Activated CD8-positive, alpha-beta memory T cell treated with anti-CD3 and anti-CD28 coated beads for 36 hours (primary cell): Measurements from ENCODE around the gene ZSCAN25. TPM values are rescaled to one million over a fixed set of nuclear protein-coding genes. Genes with fewer than 3 reads are reported as not detected.

ENCODE experiments used
- CTCF ChIA-PET: fragments of 350-600 bp; sonication (Branson Sonifier 250); formaldehyde crosslinking; loops from one replicate; lab custom pipeline; 2021; ENCODE audit warnings: antibody characterized with exemption; lab: Charles Lee
- POLR2A ChIA-PET: fragments of 350-600 bp; sonication (Branson Sonifier 250); formaldehyde crosslinking; loops from one replicate; lab custom pipeline; 2021; ENCODE audit warnings: antibody characterized with exemption; lab: Charles Lee
- total RNA-seq, 2 experiments: library from RNA; stranded (reverse); gene quantifications; one replicate each; pipeline ENCODE4 v1.2.3, GENCODE V29; 2021

Gene ZSCAN25
- total RNA-seq: 10 to 100 TPM; 24.8 to 27.8 TPM

DNA sequence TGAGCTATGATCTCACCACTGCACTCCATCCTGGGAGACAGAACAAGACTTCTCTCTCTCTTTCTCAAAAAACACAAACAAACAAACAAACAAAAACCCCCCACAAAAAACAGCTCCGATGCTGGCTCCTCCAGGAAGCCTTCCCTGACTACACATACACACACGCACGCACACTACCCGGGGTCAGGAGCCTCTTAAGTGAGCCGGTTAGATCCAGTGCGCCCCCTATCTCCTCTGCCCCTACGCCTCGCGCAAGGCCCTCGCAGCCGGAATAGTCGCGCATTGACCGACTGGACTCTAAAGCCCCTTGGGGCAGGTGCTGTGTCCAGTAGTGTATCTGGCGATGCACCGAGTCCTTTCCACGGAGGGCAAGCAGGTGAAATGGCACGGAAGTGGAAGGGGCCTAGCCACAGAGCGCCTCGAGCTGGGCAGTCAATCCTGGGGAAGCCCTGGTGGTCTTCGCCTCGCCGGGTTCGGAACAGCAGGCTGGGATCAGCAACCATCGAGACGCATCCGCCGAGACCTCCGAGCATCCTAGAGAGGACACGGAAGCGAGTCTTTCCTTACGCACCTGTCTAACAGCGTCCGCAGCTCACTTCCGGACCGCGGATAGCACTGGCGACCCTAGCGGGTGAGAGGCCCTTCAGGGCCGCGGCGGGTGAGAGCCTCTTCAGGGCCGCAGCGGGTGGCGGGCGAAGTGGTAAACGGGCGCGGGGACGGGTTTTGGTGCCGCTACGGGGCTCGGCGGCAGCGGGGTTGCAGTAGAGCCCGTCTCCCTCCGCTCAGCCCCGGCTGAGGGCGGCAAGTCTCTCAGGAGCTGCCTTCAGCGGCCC lies at the start of gene ZSCAN25:
TSS of gene ZSCAN25 (plus strand) at position 588 of the 833 bp plus-strand sequence. CDS start 2,661 bp downstream, outside the sequence.
- POLR2A ChIA-PET: interaction anchor here (0.6 to 1.6 kb wide), 6 partner anchors 8 to 117 kb away, joined by 3 to 7 read pairs (median 5); partner anchors contain the start of genes ZKSCAN5, ZNF394 and ZNF655

DNA sequence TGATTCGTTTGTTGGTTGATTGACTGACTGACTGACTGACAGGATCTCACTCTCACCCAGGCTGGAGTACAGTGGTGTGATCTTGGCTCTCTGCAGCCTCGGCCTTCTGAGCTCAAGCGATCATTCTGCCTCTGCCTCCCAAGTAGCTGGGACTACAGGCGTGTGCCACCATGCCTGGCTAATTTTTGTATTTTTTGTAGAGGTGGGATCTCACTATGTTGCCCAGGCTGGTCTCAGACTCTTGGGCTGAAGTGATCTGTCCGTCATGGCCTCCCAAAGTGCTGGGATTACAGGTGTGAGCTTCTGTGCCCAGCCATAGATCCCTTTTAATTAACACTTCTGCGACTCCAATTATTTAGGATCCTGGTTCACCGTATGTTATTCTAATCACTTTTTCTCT lies 48.0 kb upstream of the ZSCAN25 start:
- ChIA-PET POLR2A (interaction anchor here (0.7 kb wide), 1 partner anchor 243 kb away, joined by 3 read pairs; the partner anchor contains the start of gene ARPC1A), CTCF (interaction anchor here (1.4 kb wide), 1 partner anchor 10 kb away, joined by 3 read pairs; no protein-coding TSS in a partner anchor)

More for the DNA sequence above, at the start of gene ZSCAN25:
- CTCF ChIA-PET: interaction anchor here (0.5 to 1.2 kb wide), 5 partner anchors 23 to 117 kb away, joined by 3 to 4 read pairs (median 3); partner anchors contain the start of gene ZNF394

DNA sequence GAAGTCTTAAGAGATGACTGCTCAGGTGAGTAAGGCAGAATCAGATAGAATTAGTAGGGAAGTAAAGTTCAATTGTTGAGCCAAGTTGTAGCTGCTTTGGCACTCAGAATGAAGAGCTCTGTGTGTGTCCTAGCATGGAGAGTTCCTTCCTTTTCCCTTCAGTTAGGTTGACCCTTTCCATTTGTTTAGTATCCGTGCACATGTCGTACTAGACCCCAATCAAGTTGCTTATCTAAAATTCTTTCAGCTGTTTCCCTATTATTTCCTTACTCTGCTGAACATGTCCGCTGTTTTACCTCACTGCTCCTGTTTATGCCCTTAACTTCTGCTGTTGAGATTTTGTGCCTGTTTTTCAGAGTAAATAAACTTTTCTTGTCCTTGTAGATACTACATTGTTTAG lies 45.0 kb upstream of the ZSCAN25 start:
- CTCF ChIA-PET: interaction anchor here (0.6 kb wide), 1 partner anchor 30 kb away, joined by 6 read pairs; no protein-coding TSS in a partner anchor
- POLR2A ChIA-PET: no interaction called here

DNA sequence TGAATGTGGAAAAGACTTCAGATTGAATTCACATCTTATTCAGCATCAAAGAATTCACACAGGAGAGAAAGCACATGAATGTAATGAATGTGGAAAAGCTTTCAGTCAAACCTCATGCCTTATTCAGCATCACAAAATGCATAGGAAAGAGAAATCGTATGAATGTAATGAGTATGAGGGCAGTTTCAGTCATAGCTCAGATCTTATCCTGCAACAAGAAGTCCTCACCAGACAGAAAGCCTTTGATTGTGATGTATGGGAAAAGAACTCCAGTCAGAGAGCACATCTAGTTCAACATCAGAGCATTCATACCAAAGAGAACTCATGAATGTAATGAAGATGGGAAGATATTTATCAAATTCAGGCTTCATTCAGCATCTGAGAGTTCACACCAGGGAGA lies 43.5 kb upstream of the ZSCAN25 start:
- ChIA-PET CTCF (no interaction called here), POLR2A (no interaction called here)

DNA sequence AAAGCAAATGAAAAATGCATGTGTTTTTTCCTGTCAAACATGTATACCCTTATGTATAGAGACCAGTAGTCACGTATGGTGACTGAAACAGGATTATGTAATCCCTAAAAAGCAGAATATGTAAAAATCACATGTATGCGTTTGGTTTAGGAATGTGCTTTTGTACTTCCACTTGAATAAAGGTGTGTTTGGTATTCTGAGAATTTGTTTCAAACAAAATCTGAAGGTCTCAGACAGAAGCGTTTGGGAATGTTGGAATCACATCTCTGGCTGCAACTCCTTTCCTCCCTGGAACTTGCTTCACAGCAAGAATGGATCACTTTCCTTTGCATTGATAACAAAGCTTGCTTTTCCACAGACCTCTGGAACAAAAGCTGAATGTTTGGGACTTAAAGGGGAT lies 40.5 kb upstream of the ZSCAN25 start:
- ChIA-PET CTCF (no interaction called here), POLR2A (interaction anchor here (1.0 kb wide), 1 partner anchor 10 kb away, joined by 3 read pairs; no protein-coding TSS in a partner anchor)

DNA sequence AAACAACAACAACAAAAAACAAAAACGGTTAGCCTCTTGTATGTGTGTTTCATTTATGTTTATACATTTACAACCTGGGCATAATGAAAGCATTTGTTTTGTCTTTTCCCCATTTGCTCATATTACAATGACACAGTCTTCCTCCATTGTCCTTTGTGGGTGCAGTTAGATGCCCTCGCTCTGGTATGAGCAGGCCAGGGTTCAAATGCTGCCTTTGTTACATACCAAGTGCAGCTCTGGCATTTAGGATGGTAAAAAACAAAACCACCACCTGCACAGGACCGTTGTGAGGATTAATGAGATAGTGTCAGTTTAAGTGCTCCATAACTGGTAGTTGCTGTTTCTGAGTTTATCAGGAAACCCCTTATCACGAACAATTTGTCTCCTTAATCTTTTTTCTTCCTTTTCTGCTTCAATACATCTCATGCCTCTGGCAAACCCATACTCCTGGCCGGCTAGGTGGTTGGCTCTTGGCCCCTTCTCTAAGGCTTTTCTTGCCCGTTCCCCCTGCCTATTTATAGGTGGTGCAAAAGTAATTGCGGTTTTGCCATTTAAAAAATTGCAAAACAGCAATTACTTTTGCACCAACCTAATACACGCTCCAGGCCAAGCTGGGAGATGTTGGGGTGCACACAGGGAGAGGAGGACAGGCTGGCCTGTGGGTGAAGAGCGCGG lies 37.3 kb upstream of the ZSCAN25 start:
- POLR2A ChIA-PET: interaction anchor here (1.1 to 1.2 kb wide), 2 partner anchors 11 to 21 kb away, joined by 3 to 6 read pairs; partner anchors contain the start of gene ZNF655
- CTCF ChIA-PET: interaction anchor here (1.3 kb wide), 1 partner anchor 11 kb away, joined by 3 read pairs; no protein-coding TSS in a partner anchor

DNA sequence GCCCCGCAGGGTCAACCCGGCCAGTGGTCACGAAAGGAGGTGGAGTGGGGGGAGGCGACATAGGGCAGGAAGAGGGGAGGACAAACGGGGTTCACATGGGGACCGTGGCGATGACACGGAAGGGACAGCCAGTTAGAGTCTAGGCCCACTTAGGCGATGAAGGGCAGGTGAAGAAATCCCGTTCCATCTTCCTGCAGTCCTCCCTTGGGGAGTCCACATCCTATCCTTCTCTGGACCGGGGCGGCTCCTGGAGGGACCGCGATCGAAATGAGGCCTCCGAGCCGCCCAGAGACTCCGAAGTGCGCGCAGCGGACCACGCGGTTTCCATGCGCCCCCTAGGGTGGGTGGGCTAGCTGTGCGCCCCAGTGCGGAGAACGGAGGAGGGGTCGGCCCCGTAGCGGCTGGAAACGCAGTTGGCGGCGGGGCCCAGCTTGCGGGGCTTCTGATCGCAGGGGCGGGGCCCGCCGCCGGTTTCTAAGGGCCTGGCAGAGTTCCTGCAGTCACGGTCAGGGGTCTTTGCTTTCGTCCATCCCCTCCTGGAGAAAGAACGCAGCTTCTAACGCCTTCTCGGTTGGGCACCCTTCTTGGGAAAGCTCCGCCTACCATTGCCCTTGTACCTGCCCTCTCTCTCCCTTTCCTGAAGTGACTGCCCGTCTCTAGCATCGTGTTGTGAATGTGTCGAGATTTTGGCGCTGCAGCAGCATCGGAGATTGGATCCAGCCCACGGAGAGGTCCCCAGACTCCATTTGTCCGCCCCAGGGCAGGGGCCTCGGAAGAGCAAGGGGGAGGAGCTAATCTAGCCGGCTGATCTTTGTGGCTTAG lies 36.6 kb upstream of the ZSCAN25 start:
- ChIA-PET POLR2A (interaction anchor here (1.1 to 1.2 kb wide), 3 partner anchors 11 to 44 kb away, joined by 3 to 6 read pairs (median 3); partner anchors contain the start of gene ZNF655), CTCF (interaction anchor here (1.2 kb wide), 1 partner anchor 36 kb away, joined by 4 read pairs; the partner anchor contains the start of gene ZSCAN25)

DNA sequence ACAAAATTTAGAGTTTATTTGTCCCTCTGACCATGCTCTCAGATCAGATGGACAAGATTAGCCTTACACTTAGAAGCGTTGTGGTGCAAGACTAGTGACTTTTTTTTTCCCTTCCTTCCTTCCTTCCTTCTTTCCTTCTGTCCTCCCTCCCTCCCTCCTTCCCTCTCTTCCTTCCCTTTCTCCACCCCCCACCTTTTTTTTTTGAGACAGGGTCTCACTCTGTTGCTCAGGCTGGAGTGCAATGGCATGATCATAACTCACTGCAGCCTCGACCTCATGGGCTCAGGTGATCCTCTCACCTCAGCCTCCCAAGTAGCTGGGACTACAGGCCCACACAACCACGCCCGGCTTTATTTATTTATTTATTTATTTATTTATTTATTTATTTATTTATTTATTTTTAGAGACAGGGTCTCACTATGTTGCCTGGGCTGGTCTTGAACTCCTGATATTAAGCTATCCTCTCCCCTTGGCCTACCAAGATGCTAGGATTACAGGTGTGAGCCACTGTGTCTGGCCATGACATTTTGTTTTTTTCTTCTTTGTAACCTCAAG lies 35.9 kb upstream of the ZSCAN25 start:
- CTCF ChIA-PET: interaction anchor here (1.2 kb wide), 1 partner anchor 35 kb away, joined by 4 read pairs; the partner anchor contains the start of gene ZSCAN25

DNA sequence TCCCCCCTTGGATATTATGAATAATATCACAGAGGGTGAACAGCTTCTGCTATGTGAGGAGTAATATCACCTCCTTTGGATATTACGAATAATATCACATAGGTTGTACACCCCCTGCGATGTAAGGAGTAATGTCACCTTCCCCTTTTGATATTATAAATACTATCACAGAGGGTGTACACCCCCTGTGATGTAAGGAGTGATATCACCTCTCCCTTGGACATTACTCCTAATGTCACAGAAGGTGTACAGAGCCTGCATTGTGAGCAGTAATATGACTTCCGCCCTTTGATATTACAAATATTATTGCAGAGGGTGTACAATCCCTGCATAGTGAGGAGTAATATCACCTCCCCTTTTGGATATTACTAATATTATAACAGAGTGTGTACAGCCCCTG lies 27.9 kb upstream of the ZSCAN25 start:
- ChIA-PET POLR2A (no interaction called here), CTCF (no interaction called here)

More for the DNA sequence above, 35.9 kb upstream of the ZSCAN25 start:
- POLR2A ChIA-PET: interaction anchor here (1.1 to 1.2 kb wide), 3 partner anchors 10 to 44 kb away, joined by 3 to 6 read pairs (median 3); partner anchors contain the start of gene ZNF655

DNA sequence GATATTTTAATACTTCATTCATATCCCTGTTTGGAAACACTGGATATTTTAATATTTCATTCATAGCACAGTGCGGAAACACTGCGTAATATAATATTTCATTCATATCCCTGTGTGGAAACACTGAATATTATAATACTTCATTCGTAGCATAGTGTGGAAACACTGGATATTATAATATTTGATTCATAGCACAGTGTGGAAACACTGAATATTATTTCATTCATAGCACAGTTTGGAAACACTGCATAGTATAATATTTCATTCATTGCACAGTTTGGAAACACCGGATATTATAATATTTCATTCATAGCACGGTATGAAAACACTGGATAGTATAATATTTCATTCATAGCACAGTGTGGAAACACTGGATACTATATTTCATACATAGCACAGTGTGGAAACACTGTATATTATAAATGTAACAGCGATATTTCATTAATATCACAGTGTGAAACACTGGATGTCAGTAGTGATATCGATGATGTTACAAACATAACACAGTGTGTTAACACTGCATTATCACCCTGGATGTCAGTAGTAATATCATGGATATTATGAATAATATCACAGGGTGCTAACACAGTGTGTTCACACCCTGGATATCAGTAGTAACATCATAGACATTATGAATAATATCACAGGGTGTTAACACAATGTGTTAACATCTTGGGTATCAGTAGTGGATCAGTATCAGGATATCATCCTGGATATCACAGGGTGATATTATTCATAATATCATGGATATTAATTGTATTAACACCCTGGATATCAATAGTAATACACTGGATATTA lies 21.6 kb upstream of the ZSCAN25 start:
- CTCF ChIA-PET: no interaction called here
- POLR2A ChIA-PET: no interaction called here

DNA sequence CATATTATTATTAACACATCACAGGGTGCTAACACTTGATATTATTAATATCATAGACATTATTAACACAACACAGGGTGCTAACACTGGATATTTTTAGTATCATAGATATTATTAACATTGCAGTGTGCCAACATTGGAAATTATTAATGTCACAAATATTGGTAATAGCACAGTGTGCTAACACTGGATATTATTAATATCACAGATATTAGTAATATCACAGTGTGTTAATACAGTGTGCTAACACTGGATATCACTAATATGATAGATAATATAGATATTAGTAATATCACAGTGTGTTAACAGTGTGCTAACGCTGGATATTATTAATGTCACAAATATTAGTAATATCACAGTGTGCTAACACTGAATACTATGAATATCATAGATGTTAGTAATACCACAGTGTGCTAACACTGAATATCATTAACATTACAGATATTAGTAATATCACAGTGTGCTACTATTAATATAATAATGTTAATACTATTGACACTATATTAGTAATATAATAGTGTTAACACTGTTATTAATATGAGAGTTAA lies 20.3 kb upstream of the ZSCAN25 start:
- ChIA-PET POLR2A (no interaction called here), CTCF (no interaction called here)

DNA sequence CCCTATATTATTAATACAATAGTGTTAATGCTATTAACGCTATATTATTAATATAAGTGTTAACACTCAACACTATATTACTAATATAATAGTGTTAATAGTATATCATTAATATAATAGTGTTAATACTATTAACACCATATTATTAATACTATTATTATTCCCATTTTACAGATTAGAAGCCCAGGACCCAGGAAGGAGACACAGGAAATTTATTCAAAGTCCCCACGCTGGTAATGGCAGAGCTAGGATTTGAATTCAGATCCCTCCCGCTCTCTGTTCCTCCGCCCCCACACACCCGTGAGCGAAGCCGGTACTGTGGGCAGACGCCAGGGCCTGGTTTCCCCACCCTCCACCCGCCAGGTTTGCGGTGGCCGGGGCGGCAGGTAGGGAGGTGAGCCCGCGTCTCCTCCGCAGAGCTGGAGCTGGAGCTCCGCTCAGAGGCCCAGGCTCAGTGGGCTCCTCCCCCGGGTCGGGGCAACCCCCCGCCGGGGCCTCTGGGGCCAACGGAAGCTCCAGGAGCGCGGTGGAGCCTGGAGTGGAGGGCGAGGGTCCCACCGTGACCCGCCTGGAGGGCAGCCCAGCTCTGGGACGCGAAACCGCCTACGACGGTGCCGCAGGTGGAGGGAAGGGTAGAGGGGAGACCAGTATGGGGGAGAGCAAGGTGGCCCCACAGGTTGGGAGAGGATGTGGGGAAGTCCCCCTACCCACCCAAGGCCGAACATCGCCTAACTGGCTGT lies 18.8 kb upstream of the ZSCAN25 start, which contains the start of gene TMEM225B:
TSS of gene TMEM225B (plus strand) at position 506 of the 740 bp plus-strand sequence. CDS start 6,122 bp downstream, outside the sequence.
- ChIA-PET POLR2A (interaction anchor here (1.6 kb wide), 1 partner anchor 26 kb away, joined by 5 read pairs; no protein-coding TSS in a partner anchor), CTCF (interaction anchor here (0.7 kb wide), 1 partner anchor 41 kb away, joined by 3 read pairs; no protein-coding TSS in a partner anchor)

DNA sequence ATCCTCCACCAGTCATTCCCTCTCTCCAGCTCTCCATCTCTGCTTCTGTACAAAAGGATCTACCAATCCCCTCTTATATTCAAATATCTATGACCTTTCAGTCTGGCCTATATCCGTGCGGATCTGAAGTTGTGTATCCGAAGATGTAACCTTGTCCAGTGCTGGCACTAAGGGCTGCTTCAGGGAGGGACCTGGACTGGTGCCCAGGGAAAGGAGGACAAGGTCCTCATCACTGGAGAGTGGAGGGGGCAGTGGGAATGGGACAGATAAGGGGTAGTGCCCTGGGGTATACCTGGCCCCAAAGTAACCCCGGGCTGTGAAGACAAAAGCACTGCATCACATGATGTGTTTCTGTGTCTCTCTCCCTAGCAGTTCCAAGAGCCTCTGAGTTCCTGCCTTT lies 16.9 kb upstream of the ZSCAN25 start:
- POLR2A ChIA-PET: no interaction called here
- CTCF ChIA-PET: no interaction called here

DNA sequence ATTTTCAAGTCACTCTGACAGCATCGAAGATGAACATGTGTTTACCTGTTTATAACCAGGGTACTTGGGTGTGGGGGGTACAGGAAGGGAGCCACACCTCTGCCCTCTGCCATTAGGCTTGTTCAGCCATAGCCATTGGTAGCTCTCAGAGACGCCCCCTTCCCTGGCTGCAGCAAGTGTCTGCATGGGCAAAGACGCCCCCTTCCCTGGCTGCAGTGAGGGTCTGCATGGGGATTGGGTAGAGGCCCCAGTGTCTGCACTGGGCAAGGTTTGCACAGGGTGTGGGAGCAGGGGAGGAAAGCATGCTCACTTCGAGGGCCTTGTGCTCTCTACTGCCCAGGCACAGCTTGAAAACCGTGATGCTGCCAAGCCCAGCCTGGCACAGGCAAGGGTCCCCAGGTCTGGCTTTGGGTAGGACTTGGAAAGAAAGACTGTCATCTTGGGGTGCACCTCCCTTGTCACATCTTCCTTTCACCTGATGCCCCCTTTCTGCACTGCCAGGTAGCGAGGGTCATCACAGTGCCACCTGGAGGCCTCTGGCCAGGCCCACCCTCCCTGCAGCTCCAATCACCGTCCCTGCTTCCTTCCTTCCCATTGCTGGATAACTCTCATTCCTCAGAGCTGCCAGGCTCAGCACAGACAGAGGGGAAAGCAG lies 15.0 kb upstream of the ZSCAN25 start:
- POLR2A ChIA-PET: no interaction called here
- CTCF ChIA-PET: no interaction called here

DNA sequence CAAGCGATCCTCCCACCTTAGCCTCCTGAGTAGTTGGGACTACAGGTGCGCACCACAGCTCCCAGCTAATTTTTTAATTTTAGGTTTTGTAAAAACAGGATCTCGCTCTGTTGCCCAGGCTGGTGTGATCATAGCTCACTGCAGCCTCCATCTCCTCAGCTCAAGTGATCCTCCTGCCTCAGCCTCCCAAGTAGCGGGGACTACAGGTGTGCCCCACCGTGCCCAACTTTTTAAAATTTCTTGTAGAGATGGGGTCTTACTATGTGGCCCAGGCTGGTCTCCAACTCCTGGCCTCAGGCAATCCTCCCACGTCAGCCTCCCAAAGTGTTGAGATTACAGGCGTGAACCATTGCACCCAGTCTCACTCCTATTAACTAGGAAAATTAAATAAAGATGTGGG lies 11.2 kb upstream of the ZSCAN25 start:
- CTCF ChIA-PET: no interaction called here
- POLR2A ChIA-PET: no interaction called here

DNA sequence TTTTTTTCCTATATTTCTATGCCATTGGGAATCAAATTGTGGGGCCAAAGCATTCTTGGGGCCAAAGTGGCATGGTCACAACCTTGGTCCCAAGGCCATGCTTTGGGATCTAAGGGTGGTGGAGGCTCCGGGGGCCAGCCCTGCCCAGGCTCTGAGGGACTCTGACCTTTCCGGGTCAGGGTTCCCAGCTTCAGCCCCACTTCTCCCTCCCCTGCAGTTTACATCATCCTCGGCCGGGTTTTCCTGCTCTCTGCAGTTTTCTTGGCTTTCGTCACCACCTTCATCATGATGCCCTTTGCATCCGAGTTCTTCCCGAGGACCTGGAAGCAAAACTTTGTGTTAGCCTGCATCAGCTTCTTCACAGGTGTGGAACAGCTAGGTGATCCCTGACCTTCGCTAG lies 10.2 kb upstream of the ZSCAN25 start:
- POLR2A ChIA-PET: no interaction called here
- CTCF ChIA-PET: no interaction called here
